Sigmoid colon (tissue), 7 donors: ENCODE results near the gene WWC2. TPM values are rescaled to one million over a fixed set of nuclear protein-coding genes. Genes with fewer than 3 reads are reported as not detected.

ENCODE experiments used
- DNase-seq: peaks from one replicate; pipeline ENCODE4 v3.0.0-alpha.2; 2019
- H3K27ac ChIP-seq, 4 donors: fragments of 200-600 bp; sonication (generic); one replicate each; pipeline ENCODE4 v1.5.1; 2016 to 2019; ENCODE audit warnings: mild to moderate bottlenecking in 1 of 4
- H3K27me3 ChIP-seq, 3 donors: fragments of 200-600 bp; sonication (generic); one replicate each; pipeline ENCODE4 v1.5.1; 2019; ENCODE audit warnings: mild to moderate bottlenecking in 1 of 3
- H3K36me3 ChIP-seq, 4 donors: fragments of 200-600 bp; sonication (generic); one replicate each; pipeline ENCODE4 v1.5.1; 2016 to 2019
- H3K4me1 ChIP-seq, 4 donors: fragments of 200-600 bp; sonication (generic); one replicate each; pipeline ENCODE4 v1.5.1; 2017 to 2019
- H3K4me3 ChIP-seq, 4 donors: fragments of 200-600 bp; sonication (generic); one replicate each; pipeline ENCODE4 v1.5.1; 2017 to 2019; ENCODE audit warnings: mild to moderate bottlenecking in 2 of 4, moderate library complexity in 1 of 4
- H3K9me3 ChIP-seq, 4 donors: fragments of 200-600 bp in 3 of 4; sonication (generic) in 3 of 4; one replicate each; pipeline versions ENCODE4 v1.5.1 to v1.6.1; 2013 to 2019
- CTCF ChIP-seq, 4 experiments: fragments of 450-650 bp in 3 of 4; fragments of 200-600 bp in 1 of 4; IDR thresholded peaks; one replicate each; pipeline ENCODE4 v1.5.1; 2016 to 2019; ENCODE audit warnings: antibody characterized with exemption in 4 of 4, mild to moderate bottlenecking in 3 of 4, moderate library complexity in 2 of 4
- EP300 ChIP-seq, 4 donors: sonication (generic); formaldehyde crosslinking; IDR thresholded peaks; one replicate each; pipeline ENCODE4 v1.6.1; 2017; ENCODE audit warnings: antibody characterized with exemption in 4 of 4
- POLR2A ChIP-seq, 2 donors: fragments of 450-650 bp; IDR thresholded peaks; one replicate each; pipeline ENCODE4 v1.6.1; 2016; ENCODE audit warnings: antibody characterized with exemption in 2 of 2, mild to moderate bottlenecking in 2 of 2, moderate library complexity in 2 of 2
- POLR2AphosphoS5 ChIP-seq, 4 donors: sonication (generic); formaldehyde crosslinking; IDR thresholded peaks; one replicate each; pipeline ENCODE4 v1.6.1; 2017; ENCODE audit warnings: antibody characterized with exemption in 4 of 4
- WGBS, 2 donors: extraction: QIAGEN DNeasy Blood & Tissue Kit; methylation state at CpG; one replicate each; pipeline ENCODE4 v1.1.7; 2013; 5-methylcytosine and 5-hydroxymethylcytosine counted together
- intact Hi-C: fragments of 100-400 bp; cut with DNase I; formaldehyde crosslinking; loops from one replicate; pipeline ENCODE4 v1.15.1; 2023
- polyA plus RNA-seq, 3 donors: library from polyadenylated mRNA; stranded (reverse); fragments of 200-250 nt; gene quantifications; one replicate each; pipeline ENCODE4 v1.2.3, GENCODE V29; 2013
- total RNA-seq, 4 donors: library from RNA; depleted of rRNA; stranded (reverse); fragments of >200 nt; gene quantifications; one replicate each; pipeline ENCODE4 v1.1.0, GENCODE V29; 2016
- donor health status: healthy with polysubstance abuse.
- donor health status: Bipolar disorder and iron deficiency.
- donor health status: healthy.

The WWC2 gene
- total and polyA plus RNA-seq, 7 donors, result 1.2 to 53.5 (median 27.0) TPM

- Histone ChIP-seq H3K27ac (no peak overlapping the region), H3K4me3 (no peak overlapping the region), H3K36me3 (peaks cover 0 to 59% (median 14%) of the 10 kb centered on the region in 4 donors), H3K9me3 (peaks cover 2 to 22% (median 8%) of the 10 kb centered on the region in 4 donors), H3K4me1 (no peaks in the 10 kb centered on the region), H3K27me3 (no peaks in the 10 kb centered on the region)
- TF ChIP-seq EP300 (IDR thresholded peaks at IDR 0.05) (no peak), CTCF (IDR thresholded peaks at IDR 0.05) (no peak), POLR2A (IDR thresholded peaks at IDR 0.05) (no peak), POLR2AphosphoS5 (IDR thresholded peaks at IDR 0.05) (no peak)
- no peak for DNase-seq
- 0 to 94% methylated on average over 1 of the region's 1 CpG for WGBS, 2 donors
- intact Hi-C loops, result no loop called here
Observed at GRCh38 chr4:183276106-183276505, 177.0 kb downstream of the WWC2 start.

- no peaks in the 10 kb centered on the region for H3K27me3 ChIP-seq
- TF ChIP-seq CTCF (IDR thresholded peaks at IDR 0.05) (no peak), POLR2AphosphoS5 (IDR thresholded peaks at IDR 0.05) (no peak), POLR2A (IDR thresholded peaks at IDR 0.05) (no peak), EP300 (IDR thresholded peaks at IDR 0.05) (no peak)
Observed at GRCh38 chr4:183284258-183284785, 185.3 kb downstream of the WWC2 start.

DNA sequence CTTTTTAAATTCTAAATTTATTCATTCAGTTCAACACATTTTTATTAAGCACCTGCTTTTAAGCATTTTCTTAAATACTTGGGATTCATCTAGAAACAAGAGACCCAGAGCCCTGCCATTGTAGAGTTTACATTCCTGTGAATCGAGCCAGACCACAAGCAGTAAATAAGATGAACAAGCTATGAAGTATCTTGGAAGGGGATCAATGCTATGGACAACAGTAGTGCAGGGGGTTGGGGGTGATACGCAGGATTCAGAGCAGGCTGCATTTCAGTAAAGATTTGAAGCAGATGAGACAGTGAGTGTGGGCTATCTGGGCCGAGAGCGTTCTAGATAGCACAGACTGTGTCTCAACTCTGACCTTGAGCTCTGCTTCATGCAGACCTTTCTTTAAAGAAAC lies 185.9 kb downstream of the WWC2 start:
- DNase-seq, result no peak
- no peaks in the 10 kb centered on the region for H3K27me3 ChIP-seq
- H3K9me3 ChIP-seq, result no peaks in the 10 kb centered on the region
- 76 to 83% methylated on average over 4 of the region's 4 CpGs for WGBS, 2 donors
- no peak overlapping the region for H3K27ac ChIP-seq
- no peak overlapping the region for H3K4me3 ChIP-seq
- peaks cover 0 to 59% (median 18%) of the 10 kb centered on the region in 4 donors for H3K36me3 ChIP-seq
- intact Hi-C loops, result no loop called here
- TF ChIP-seq POLR2AphosphoS5 (IDR thresholded peaks at IDR 0.05), result no peak
- no peak for TF ChIP-seq CTCF (IDR thresholded peaks at IDR 0.05)
- no peak for TF ChIP-seq POLR2A (IDR thresholded peaks at IDR 0.05)
- TF ChIP-seq EP300 (IDR thresholded peaks at IDR 0.05), result no peak
- H3K4me1 ChIP-seq, result peaks cover 0 to 25% (median 10%) of the 10 kb centered on the region in 4 donors

More at GRCh38 chr4:183284258-183284785, 185.3 kb downstream of the WWC2 start:
- Histone ChIP-seq H3K4me3 (no peak overlapping the region), H3K27ac (no peak overlapping the region), H3K36me3 (peaks cover 0 to 52% (median 16%) of the 10 kb centered on the region in 4 donors), H3K9me3 (no peaks in the 10 kb centered on the region), H3K4me1 (peaks cover 0 to 25% (median 10%) of the 10 kb centered on the region in 4 donors)
- intact Hi-C loops, result no loop called here
- no peak for DNase-seq
- WGBS, 2 donors, result 72 to 77% methylated on average over 12 of the region's 12 CpGs

- no peak for DNase-seq
- peaks cover 0 to 25% (median 10%) of the 10 kb centered on the region in 4 donors for H3K4me1 ChIP-seq
- H3K9me3 ChIP-seq, result no peaks in the 10 kb centered on the region
- H3K4me3 ChIP-seq, result no peak overlapping the region
- H3K27ac ChIP-seq, result no peak overlapping the region
- no peaks in the 10 kb centered on the region for H3K27me3 ChIP-seq
- intact Hi-C loops, result no loop called here
- peaks cover 0 to 56% (median 19%) of the 10 kb centered on the region in 4 donors for H3K36me3 ChIP-seq
- TF ChIP-seq CTCF (IDR thresholded peaks at IDR 0.05) (no peak), POLR2A (IDR thresholded peaks at IDR 0.05) (no peak), EP300 (IDR thresholded peaks at IDR 0.05) (no peak), POLR2AphosphoS5 (IDR thresholded peaks at IDR 0.05) (no peak)
- WGBS, 2 donors, result 94 to 95% methylated on average over 7 of the region's 7 CpGs
Observed at GRCh38 chr4:183285886-183286285, 186.8 kb downstream of the WWC2 start.
